ENCODE measurements around the gene BSN.

Gene BSN

GRCh38 chr3:49554633-49555265 lies 472 bp downstream of the BSN start:
- H3K27ac ChIP-seq, result peak overlapping the region; percentile 65
- TF ChIP-seq CTCF (IDR thresholded peaks at IDR 0.05) (no peak), ZFX (IDR thresholded peaks at IDR 0.05; ENCODE audit: borderline replicate concordance) (no peak)

DNA sequence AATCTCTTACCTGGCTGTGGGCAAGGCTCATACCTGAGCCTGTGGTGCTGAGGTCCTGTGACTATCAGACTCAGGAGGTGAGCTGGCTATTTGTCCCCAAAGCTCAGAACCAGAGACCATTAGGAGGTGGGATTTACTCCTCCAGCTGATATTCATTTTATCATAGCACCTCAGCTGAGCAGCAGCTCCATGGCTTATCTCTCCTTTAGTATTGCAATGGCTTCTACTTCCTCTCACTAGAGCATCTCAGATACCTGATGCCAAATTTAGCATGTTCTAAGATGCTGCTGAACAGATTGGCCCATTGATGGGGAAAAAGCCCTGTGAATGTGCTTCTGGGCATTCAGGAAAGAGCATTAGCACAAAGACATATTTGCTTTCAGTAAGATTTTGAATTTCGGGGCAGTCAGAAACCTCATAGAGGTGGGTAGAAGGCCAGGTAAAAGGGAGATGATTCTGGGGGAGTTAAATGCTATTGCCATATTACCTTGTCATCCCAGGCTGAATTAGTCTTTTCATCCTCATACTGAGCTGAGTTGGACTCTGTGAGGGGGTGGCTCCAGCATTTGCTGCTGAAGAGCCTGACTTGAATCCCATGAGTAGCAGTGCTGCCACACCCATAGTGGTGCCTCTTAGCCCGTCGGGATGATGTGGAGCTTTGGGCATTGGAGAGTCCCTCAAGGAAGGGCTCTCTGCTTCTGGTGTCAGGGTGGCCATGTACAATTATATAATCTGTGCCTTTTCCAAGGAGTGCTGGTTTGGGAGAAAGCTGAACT lies 2.4 kb downstream of the BSN start:
- no peak overlapping the region for H3K27ac ChIP-seq
- TF ChIP-seq ZFX (IDR thresholded peaks at IDR 0.05; ENCODE audit: borderline replicate concordance) (no peak), CTCF (IDR thresholded peaks at IDR 0.05) (no peak)

- TF ChIP-seq CTCF (IDR thresholded peaks at IDR 0.05), result no peak
- no peak for TF ChIP-seq ZFX (IDR thresholded peaks at IDR 0.05; ENCODE audit: borderline replicate concordance)
- H3K27ac ChIP-seq, result no peak overlapping the region
These were observed 8.8 kb downstream of the BSN start for GRCh38 chr3:49563040-49563578.

GRCh38 chr3:49563766-49564165 lies 9.5 kb downstream of the BSN start:
- TF ChIP-seq CTCF (IDR thresholded peaks at IDR 0.05) (no peak), ZFX (IDR thresholded peaks at IDR 0.05; ENCODE audit: borderline replicate concordance) (no peak)
- H3K27ac ChIP-seq, result no peak overlapping the region

GRCh38 chr3:49566312-49566711 lies 12.0 kb downstream of the BSN start:
- TF ChIP-seq ZFX (IDR thresholded peaks at IDR 0.05; ENCODE audit: borderline replicate concordance) (no peak), CTCF (IDR thresholded peaks at IDR 0.05) (peak; percentile 55)
- H3K27ac ChIP-seq, result no peak overlapping the region

DNA sequence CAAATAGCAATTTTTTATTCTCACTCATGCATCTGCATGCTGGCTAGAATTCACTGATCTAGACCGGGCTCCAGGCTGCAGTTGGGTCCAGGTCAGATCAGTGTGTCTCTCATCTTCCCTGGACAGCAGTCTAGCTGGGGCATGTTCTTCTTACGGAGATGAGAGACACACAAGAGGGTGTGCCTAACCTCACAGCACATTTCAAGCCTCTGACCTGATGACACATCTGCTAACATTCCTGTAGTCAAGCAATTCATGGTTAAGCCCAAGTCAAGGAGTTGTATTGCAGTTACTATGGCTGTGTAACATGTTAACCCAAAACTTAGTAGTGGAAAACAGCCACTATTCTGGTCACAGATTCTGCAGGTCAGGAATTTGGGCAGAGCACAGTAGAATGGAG lies 13.1 kb downstream of the BSN start:
- TF ChIP-seq ZFX (IDR thresholded peaks at IDR 0.05; ENCODE audit: borderline replicate concordance) (no peak), CTCF (IDR thresholded peaks at IDR 0.05) (no peak)
- H3K27ac ChIP-seq, result no peak overlapping the region

DNA sequence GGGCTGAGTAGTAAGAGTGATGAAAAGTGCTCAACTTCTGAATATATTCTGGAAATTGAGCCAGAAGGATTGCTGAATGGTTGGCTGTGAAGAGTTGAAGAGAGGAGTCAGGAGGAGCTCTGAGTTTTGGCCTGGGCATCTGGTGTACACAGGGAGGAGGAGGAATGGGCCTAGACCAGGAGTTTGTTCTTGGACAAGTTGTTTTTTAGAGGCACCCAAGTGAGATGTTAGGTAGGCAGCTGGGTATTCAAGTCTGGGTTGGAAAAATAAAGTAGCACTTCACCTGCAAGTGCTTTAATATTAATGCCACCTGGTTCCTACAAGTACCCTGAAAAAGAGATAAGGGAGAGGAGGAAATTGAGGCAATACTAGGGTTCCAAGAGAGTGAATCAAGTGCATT lies 14.7 kb downstream of the BSN start:
- TF ChIP-seq CTCF (IDR thresholded peaks at IDR 0.05) (no peak), ZFX (IDR thresholded peaks at IDR 0.05; ENCODE audit: borderline replicate concordance) (no peak)
- H3K27ac ChIP-seq, result no peak overlapping the region

Data from 22Rv1 (cell line).